Right atrium auricular region (tissue), 2 donors: ENCODE data around the gene DDX59. TPM values are rescaled to one million over a fixed set of nuclear protein-coding genes. Genes with fewer than 3 reads are reported as not detected.
"Not testable (repeated sequence)": the region's sequence is repeated elsewhere in the genome, so short reads cannot be mapped to it uniquely, and the experiment has no call there.

ENCODE experiments used
- DNase-seq: peaks from one replicate; pipeline ENCODE4 v3.0.0-alpha.2; 2019; ENCODE audit warnings: low spot score
- H3K27ac ChIP-seq, 2 donors: fragments of 200-600 bp; sonication (generic); 1 replicate in 1 of 2; 2 replicates in 1 of 2; pipeline ENCODE4 v1.5.1; 2016 to 2019
- H3K27me3 ChIP-seq, 2 donors: fragments of 200-600 bp; sonication (generic); one replicate each; pipeline versions ENCODE4 v1.5.1 to v1.6.0; 2017 to 2019
- H3K36me3 ChIP-seq: fragments of 200-600 bp; sonication (generic); one replicate; pipeline ENCODE4 v1.5.1; 2016
- H3K4me1 ChIP-seq, 2 donors: fragments of 200-600 bp; sonication (generic); one replicate each; pipeline versions ENCODE4 v1.5.1 to v1.6.0; 2017 to 2019
- H3K4me3 ChIP-seq, 2 donors: fragments of 200-600 bp; sonication (generic); 1 replicate in 1 of 2; 2 replicates in 1 of 2; pipeline ENCODE4 v1.5.1; 2017 to 2019; ENCODE audit warnings: mild to moderate bottlenecking in 1 of 2, moderate library complexity in 1 of 2
- H3K9me3 ChIP-seq, 2 donors: fragments of 200-600 bp; sonication (generic); one replicate each; pipeline ENCODE4 v1.5.1; 2019
- CTCF ChIP-seq, 2 donors: fragments of 200-600 bp; sonication (generic); IDR thresholded peaks; one replicate each; pipeline ENCODE4 v1.5.1; 2019; ENCODE audit warnings: antibody characterized with exemption in 2 of 2
- total RNA-seq, 2 donors: library from RNA; depleted of rRNA; stranded (reverse); fragments of >200 nt; gene quantifications; one replicate each; pipeline ENCODE4 v1.1.0, GENCODE V29; 2016

The DDX59 gene
- total RNA-seq, 2 donors from 2014 or later, result 13.4 to 21.5 TPM

- TF ChIP-seq CTCF (IDR thresholded peaks at IDR 0.05), result no peak
- Histone ChIP-seq H3K4me1 (no peaks in the 10 kb centered on the region), H3K9me3 (no peaks in the 10 kb centered on the region), H3K27ac (no peak overlapping the region), H3K36me3 (no peaks in the 10 kb centered on the region), H3K4me3 (no peak overlapping the region), H3K27me3 (no peaks in the 10 kb centered on the region)
- no peak for DNase-seq
These were observed 35.2 kb downstream of the DDX59 start for GRCh38 chr1:200634261-200635122.

GRCh38 chr1:200631375-200631774 is 38.3 kb downstream of the DDX59 start:
- no peaks in the 10 kb centered on the region for H3K36me3 ChIP-seq
- no peak overlapping the region for H3K4me3 ChIP-seq
- no peak for DNase-seq
- no peaks in the 10 kb centered on the region for H3K4me1 ChIP-seq
- H3K27me3 ChIP-seq, result no peaks in the 10 kb centered on the region
- H3K27ac ChIP-seq, result no peak overlapping the region
- TF ChIP-seq CTCF (IDR thresholded peaks at IDR 0.05), result no peak
- no peaks in the 10 kb centered on the region for H3K9me3 ChIP-seq

- H3K9me3 ChIP-seq, H3K27me3 ChIP-seq, DNase-seq, H3K27ac ChIP-seq, H3K4me1 ChIP-seq, H3K36me3 ChIP-seq, H3K4me3 ChIP-seq: not testable (repeated sequence)
These were observed 39.2 kb downstream of the DDX59 start for GRCh38 chr1:200630515-200630899.

- Histone ChIP-seq H3K27ac (no peak overlapping the region), H3K36me3 (no peaks in the 10 kb centered on the region), H3K9me3 (no peaks in the 10 kb centered on the region), H3K4me3 (no peak overlapping the region), H3K4me1 (peaks cover 0 to under 1% of the 10 kb centered on the region in 2 donors), H3K27me3 (no peaks in the 10 kb centered on the region)
- no peak for TF ChIP-seq CTCF (IDR thresholded peaks at IDR 0.05)
- DNase-seq, result no peak
These were observed 39.7 kb downstream of the DDX59 start for GRCh38 chr1:200629876-200630514.

GRCh38 chr1:200628223-200628881 is 41.4 kb downstream of the DDX59 start:
- Histone ChIP-seq H3K36me3 (no peaks in the 10 kb centered on the region), H3K4me3 (no peak overlapping the region), H3K27ac (no peak overlapping the region), H3K4me1 (peaks cover 0 to 6% of the 10 kb centered on the region in 2 donors), H3K27me3 (no peaks in the 10 kb centered on the region), H3K9me3 (no peaks in the 10 kb centered on the region)
- TF ChIP-seq CTCF (IDR thresholded peaks at IDR 0.05), result no peak
- DNase-seq, result no peak

- H3K36me3 ChIP-seq, result no peaks in the 10 kb centered on the region
- DNase-seq, result no peak
- no peak overlapping the region for H3K27ac ChIP-seq
- peaks cover 0 to 6% of the 10 kb centered on the region in 2 donors for H3K4me1 ChIP-seq
- H3K4me3 ChIP-seq, result no peak overlapping the region
- TF ChIP-seq CTCF (IDR thresholded peaks at IDR 0.05), result no peak
- no peaks in the 10 kb centered on the region for H3K9me3 ChIP-seq
- no peaks in the 10 kb centered on the region for H3K27me3 ChIP-seq
These were observed 42.0 kb downstream of the DDX59 start for GRCh38 chr1:200627575-200628222.
